Measurements from ENCODE around the gene GAK. TPM values are rescaled to one million over a fixed set of nuclear protein-coding genes. Genes with fewer than 3 reads are reported as not detected.

GAK gene
- total RNA-seq, 1 donor from 2014 or later: 86.9 TPM

DNA sequence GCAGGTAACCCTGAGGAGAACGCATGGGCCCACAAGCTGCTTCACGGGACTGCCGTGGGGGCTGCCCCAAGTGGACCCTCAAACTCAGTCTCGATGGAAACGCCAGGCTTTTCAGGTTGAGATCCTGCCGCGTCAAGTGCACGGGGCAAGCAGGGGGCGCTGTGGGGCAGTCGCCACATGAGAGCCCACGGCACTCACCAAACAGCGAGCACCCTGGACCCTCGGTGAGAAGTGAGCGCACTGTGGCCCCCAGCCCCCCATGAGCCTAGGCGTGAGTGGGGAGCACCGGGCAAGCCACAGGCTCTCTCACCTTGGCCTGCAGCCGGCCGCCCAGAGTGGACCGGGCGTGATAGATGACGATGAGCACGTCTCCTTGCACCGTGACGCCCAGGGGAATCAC is 55.3 kb downstream of the GAK start:
- Histone ChIP-seq H3K27me3 (ENCODE audit: insufficient read depth, low read length) (no peaks in the 10 kb centered on the region), H3K4me3 (ENCODE audit: insufficient read depth, low read depth, low read length) (no peak overlapping the region), H3K9me3 (ENCODE audit: insufficient read depth, low read depth, low read length) (no peaks in the 10 kb centered on the region), H4K20me1 (ENCODE audit: insufficient read depth, low read length) (peaks cover 7% of the 10 kb centered on the region), H3K79me2 (ENCODE audit: insufficient read depth, low read length) (no peaks in the 10 kb centered on the region), H3K4me2 (ENCODE audit: low read length) (no peak overlapping the region), H2AFZ (ENCODE audit: low read depth, low read length) (no peak overlapping the region), H3K36me3 (ENCODE audit: insufficient read depth, low read length) (peaks cover 23% of the 10 kb centered on the region), H3K9ac (ENCODE audit: low read length) (no peak overlapping the region), H3K27ac (ENCODE audit: low read depth, low read length) (no peak overlapping the region), H3K4me1 (ENCODE audit: insufficient read depth, low read length) (no peaks in the 10 kb centered on the region)
- Mint-ChIP-seq H3K27me3 (ENCODE audit: low read depth, unreplicated experiment) (no peaks in the 10 kb centered on the region), H3K9me3 (ENCODE audit: unreplicated experiment) (no peaks in the 10 kb centered on the region), H3K36me3 (ENCODE audit: low read depth, unreplicated experiment) (peaks cover 17% of the 10 kb centered on the region), H3K27ac (ENCODE audit: unreplicated experiment) (no peak overlapping the region), H3K4me1 (ENCODE audit: low read depth, unreplicated experiment) (peaks cover 2% of the 10 kb centered on the region), H3K4me3 (ENCODE audit: unreplicated experiment) (no peak overlapping the region)
- no peak for FAIRE-seq
- DNase-seq (ENCODE audit: low read depth): no peak
- no peak for TF ChIP-seq EZH2 (IDR thresholded peaks at IDR 0.05; ENCODE audit: insufficient read depth, low read length)
- TF ChIP-seq, protein P1, sequence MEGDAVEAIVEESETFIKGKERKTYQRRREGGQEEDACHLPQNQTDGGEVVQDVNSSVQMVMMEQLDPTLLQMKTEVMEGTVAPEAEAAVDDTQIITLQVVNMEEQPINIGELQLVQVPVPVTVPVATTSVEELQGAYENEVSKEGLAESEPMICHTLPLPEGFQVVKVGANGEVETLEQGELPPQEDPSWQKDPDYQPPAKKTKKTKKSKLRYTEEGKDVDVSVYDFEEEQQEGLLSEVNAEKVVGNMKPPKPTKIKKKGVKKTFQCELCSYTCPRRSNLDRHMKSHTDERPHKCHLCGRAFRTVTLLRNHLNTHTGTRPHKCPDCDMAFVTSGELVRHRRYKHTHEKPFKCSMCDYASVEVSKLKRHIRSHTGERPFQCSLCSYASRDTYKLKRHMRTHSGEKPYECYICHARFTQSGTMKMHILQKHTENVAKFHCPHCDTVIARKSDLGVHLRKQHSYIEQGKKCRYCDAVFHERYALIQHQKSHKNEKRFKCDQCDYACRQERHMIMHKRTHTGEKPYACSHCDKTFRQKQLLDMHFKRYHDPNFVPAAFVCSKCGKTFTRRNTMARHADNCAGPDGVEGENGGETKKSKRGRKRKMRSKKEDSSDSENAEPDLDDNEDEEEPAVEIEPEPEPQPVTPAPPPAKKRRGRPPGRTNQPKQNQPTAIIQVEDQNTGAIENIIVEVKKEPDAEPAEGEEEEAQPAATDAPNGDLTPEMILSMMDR (IDR thresholded peaks at IDR 0.05; ENCODE audit: insufficient read depth, low read depth, low read length): no peak

DNA sequence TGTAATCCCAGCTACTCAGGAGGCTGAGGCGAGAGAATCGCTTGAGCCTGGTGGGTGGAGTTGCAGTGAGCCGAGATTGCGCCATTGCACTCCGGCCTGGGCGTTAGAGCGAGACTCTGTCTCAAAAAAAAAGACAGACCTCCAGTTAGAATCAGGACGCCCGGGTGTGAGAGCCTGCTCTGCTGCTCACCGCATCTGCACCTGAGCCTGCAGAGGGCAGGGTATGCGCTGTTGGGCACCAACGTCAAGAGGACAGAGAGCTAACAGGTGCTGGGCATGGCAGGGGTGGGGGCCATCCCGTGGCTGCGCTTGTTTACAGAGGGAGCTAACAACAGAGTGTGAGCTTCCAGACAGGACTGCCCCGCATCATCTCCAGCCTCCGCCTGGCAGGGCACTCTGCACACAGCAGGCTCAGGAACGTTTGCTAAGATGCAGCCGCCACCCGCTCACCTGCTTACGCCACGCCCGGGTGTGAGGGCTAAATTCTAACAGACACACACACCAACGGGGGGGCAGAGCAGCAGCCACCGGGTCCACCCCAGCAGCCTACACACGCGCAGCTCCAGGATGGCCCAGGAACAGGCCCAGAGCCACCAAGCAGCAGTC is 56.2 kb downstream of the GAK start:
- Mint-ChIP-seq H3K4me3 (ENCODE audit: unreplicated experiment) (no peak overlapping the region), H3K4me1 (ENCODE audit: low read depth, unreplicated experiment) (peaks cover 2% of the 10 kb centered on the region), H3K27ac (ENCODE audit: unreplicated experiment) (no peak overlapping the region), H3K27me3 (ENCODE audit: low read depth, unreplicated experiment) (no peaks in the 10 kb centered on the region), H3K9me3 (ENCODE audit: unreplicated experiment) (no peaks in the 10 kb centered on the region), H3K36me3 (ENCODE audit: low read depth, unreplicated experiment) (peaks cover 17% of the 10 kb centered on the region)
- Histone ChIP-seq H3K9ac (ENCODE audit: low read length) (no peak overlapping the region), H3K4me1 (ENCODE audit: insufficient read depth, low read length) (no peaks in the 10 kb centered on the region), H3K79me2 (ENCODE audit: insufficient read depth, low read length) (no peaks in the 10 kb centered on the region), H2AFZ (ENCODE audit: low read depth, low read length) (no peak overlapping the region), H3K27me3 (ENCODE audit: insufficient read depth, low read length) (no peaks in the 10 kb centered on the region), H3K36me3 (ENCODE audit: insufficient read depth, low read length) (peaks cover 23% of the 10 kb centered on the region), H3K9me3 (ENCODE audit: insufficient read depth, low read depth, low read length) (no peaks in the 10 kb centered on the region), H3K27ac (ENCODE audit: low read depth, low read length) (no peak overlapping the region), H3K4me3 (ENCODE audit: insufficient read depth, low read depth, low read length) (no peak overlapping the region), H3K4me2 (ENCODE audit: low read length) (no peak overlapping the region), H4K20me1 (ENCODE audit: insufficient read depth, low read length) (peaks cover 7% of the 10 kb centered on the region)
- FAIRE-seq (no peak), DNase-seq (ENCODE audit: low read depth) (no peak)
- TF ChIP-seq EZH2 (IDR thresholded peaks at IDR 0.05; ENCODE audit: insufficient read depth, low read length): no peak
- TF ChIP-seq, protein P1 (IDR thresholded peaks at IDR 0.05; ENCODE audit: insufficient read depth, low read depth, low read length): no peak

Data from astrocyte (in vitro differentiated cells and primary cell).